GM19397 (cell line): ENCODE data around the gene MTHFD2.
"Not testable (repeated sequence)": the region's sequence is repeated elsewhere in the genome, so short reads cannot be mapped to it uniquely, and the experiment has no call there.

Experiments
- ATAC-seq: cut with Tn5 transposase; IDR thresholded peaks from one replicate; pipeline ENCODE4 v1.9.1; 2021; ENCODE audit warnings: mild to moderate bottlenecking, moderate library complexity; ENCODE audit not compliant: unreplicated experiment

Gene MTHFD2

GRCh38 chr2:74198461-74199274 is at the start of gene MTHFD2:
Gene MTHFD2 (plus strand): TSS chr2:74198615. CDS start chr2:74198642, 27 bp downstream.
- ATAC-seq = peak; percentile 94

- ATAC-seq = no peak
These were observed 49.2 kb upstream of the MTHFD2 start for GRCh38 chr2:74149247-74149525.

GRCh38 chr2:74149570-74150319 is 48.7 kb upstream of the MTHFD2 start:
- ATAC-seq = no peak

- no peak for ATAC-seq
These were observed 45.5 kb upstream of the MTHFD2 start for GRCh38 chr2:74152954-74153353.

- no peak for ATAC-seq
These were observed 42.6 kb upstream of the MTHFD2 start for GRCh38 chr2:74155830-74156229.

GRCh38 chr2:74162951-74163350 is 35.5 kb upstream of the MTHFD2 start:
- ATAC-seq = no peak

- no peak for ATAC-seq
These were observed 33.7 kb upstream of the MTHFD2 start for GRCh38 chr2:74164761-74165160.

- no peak for ATAC-seq
These were observed 29.7 kb upstream of the MTHFD2 start for GRCh38 chr2:74168739-74169138.

GRCh38 chr2:74174909-74175308 is 23.5 kb upstream of the MTHFD2 start:
- ATAC-seq = no peak

- ATAC-seq = no peak
These were observed 20.7 kb upstream of the MTHFD2 start for GRCh38 chr2:74177696-74178095.

- peak; percentile 80 for ATAC-seq
These were observed 20.0 kb upstream of the MTHFD2 start, which contains the start of gene MOB1A for GRCh38 chr2:74178211-74179062. Gene MOB1A (minus strand): TSS chr2:74178879. CDS start chr2:74178674, 205 bp downstream.

GRCh38 chr2:74179063-74179865 is 19.2 kb upstream of the MTHFD2 start:
- no peak for ATAC-seq

GRCh38 chr2:74181739-74182138 is 16.7 kb upstream of the MTHFD2 start:
- peak; percentile 36 for ATAC-seq

GRCh38 chr2:74183878-74184277 is 14.5 kb upstream of the MTHFD2 start:
- ATAC-seq = no peak

GRCh38 chr2:74186038-74186437 is 12.4 kb upstream of the MTHFD2 start:
- peak; percentile 49 for ATAC-seq

- ATAC-seq = not testable (repeated sequence)
These were observed 11.7 kb upstream of the MTHFD2 start for GRCh38 chr2:74186706-74187105.

GRCh38 chr2:74188018-74188601 is 10.3 kb upstream of the MTHFD2 start:
- ATAC-seq = no peak

- ATAC-seq = no peak
These were observed 9.7 kb upstream of the MTHFD2 start for GRCh38 chr2:74188696-74189095.

GRCh38 chr2:74191596-74192380 is 6.6 kb upstream of the MTHFD2 start:
- no peak for ATAC-seq
